ENCODE data around the gene NDUFS6. TPM values are rescaled to one million over a fixed set of nuclear protein-coding genes. Genes with fewer than 3 reads are reported as not detected.
A peak's percentile ranks its signal among the peaks of the same experiment; 100 is the strongest.

Gene NDUFS6
- total and polyA plus RNA-seq, 8 donors, result 12.8 to 95.0 (median 86.0) TPM; not detected in 1

DNA sequence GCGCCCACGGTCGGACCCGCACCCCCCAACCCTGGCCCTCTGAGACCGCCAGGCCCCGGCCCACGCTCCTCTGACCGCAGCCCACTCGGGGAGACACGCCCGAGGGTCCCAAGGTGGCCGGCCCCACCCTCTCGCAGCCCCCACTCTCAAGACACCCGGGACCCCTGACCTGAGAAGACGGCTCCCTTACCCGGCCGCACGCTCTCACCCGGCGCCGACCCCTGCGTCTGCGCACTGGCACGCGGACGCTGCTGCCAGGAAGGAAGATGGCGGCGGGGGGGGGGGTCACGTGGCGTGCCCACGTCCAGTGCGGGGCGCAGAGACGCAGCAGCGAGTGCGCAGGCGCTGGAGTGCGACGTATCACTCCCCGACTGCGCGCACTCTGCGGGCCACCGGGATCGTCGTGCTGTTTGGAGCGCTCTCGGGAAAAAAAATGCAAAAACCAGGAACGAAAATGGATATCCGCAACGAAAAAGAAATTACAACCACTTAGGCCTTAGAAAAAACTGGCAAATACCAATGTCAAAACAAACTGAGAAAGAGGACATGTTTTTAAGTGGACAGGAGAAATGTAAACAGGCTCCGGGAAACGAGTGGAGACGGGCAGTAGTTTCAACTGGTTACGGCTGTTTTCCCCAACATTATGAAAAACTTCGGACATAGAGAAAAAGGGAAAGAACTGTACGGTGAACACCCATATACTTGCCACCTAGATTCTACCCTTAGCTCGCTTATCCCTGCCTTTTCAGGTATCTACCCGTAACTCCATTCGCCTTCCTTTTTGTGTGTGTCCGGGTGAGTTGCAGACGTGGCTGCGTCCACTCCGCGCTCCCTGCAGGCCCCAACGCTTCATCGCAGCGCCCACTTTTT, 1.4 kb upstream of the NDUFS6 start, which contains the start of gene MRPL36:
MRPL36 (minus strand) TSS at position 236 of the 870 bp plus-strand sequence. CDS start 902 bp downstream, outside the sequence.
- H3K27me3 ChIP-seq, result no peaks in the 10 kb centered on the region
- no peak for TF ChIP-seq EP300 (IDR thresholded peaks at IDR 0.05)
- no peak for TF ChIP-seq CTCF (IDR thresholded peaks at IDR 0.05)
- TF ChIP-seq POLR2A (IDR thresholded peaks at IDR 0.05), result peak in 2 of 4 donors; percentile 35 to 84
- peak; percentile 75 to 95 (median 94) for TF ChIP-seq POLR2AphosphoS5 (IDR thresholded peaks at IDR 0.05)
- H3K36me3 ChIP-seq, result peaks cover 35 to 51% (median 50%) of the 10 kb centered on the region in 4 donors
- peak within 1 kb of the TSS; percentile 84 to 93 (median 89) for H3K27ac ChIP-seq
- intact Hi-C loops (cut with DNase I; ENCODE audit: low total_unique reads), result no loop called here
- DNase-seq, result peak; percentile 94 to 98
- H3K4me3 ChIP-seq, result peak within 1 kb of the TSS; percentile 72 to 99 (median 88)
- no peaks in the 10 kb centered on the region for H3K9me3 ChIP-seq
- WGBS, 5 donors, result 2 to 3% (median 2%) methylated on average over 53 to 68 of the region's 68 CpGs
- peaks cover 18 to 69% (median 51%) of the 10 kb centered on the region in 4 donors for H3K4me1 ChIP-seq

- Histone ChIP-seq H3K36me3 (peaks cover 40 to 59% (median 59%) of the 10 kb centered on the region in 4 donors), H3K4me3 (peak overlapping the region; percentile 72 to 99 (median 88)), H3K9me3 (no peaks in the 10 kb centered on the region), H3K27ac (peak overlapping the region; percentile 84 to 93 (median 89)), H3K4me1 (peaks cover 18 to 69% (median 52%) of the 10 kb centered on the region in 4 donors), H3K27me3 (no peaks in the 10 kb centered on the region)
- DNase-seq, result no peak
- intact Hi-C loops (cut with DNase I; ENCODE audit: low total_unique reads), result no loop called here
- TF ChIP-seq POLR2A (IDR thresholded peaks at IDR 0.05), result no peak
- TF ChIP-seq CTCF (IDR thresholded peaks at IDR 0.05), result no peak
- WGBS, 5 donors, result 2 to 5% (median 4%) methylated on average over 28 of the region's 28 CpGs
These were observed 560 bp upstream of the NDUFS6 start for GRCh38 chr5:1800472-1801221.

DNA sequence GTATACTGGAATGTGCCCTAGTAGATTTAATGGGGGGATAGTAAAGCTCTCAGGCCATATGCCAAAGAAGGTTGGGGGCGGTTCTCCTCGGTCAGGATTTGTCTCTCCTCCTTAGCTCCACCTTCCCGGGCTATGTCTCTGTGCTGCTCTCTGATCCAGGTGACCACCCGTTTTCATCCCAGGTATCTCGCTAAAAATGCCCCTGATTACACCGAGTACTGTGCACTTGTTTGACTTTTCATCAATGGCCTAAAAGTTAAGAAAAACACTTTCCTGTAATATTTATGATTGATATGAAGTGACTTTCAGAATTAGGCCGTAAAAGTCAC, 724 bp downstream of the NDUFS6 start:
- DNase-seq, result peak in 1 of 2 donors; percentile 36
- peaks cover 18 to 64% (median 51%) of the 10 kb centered on the region in 4 donors for H3K4me1 ChIP-seq

More for the DNA sequence above, 724 bp downstream of the NDUFS6 start:
- peaks cover 52 to 61% (median 60%) of the 10 kb centered on the region in 4 donors for H3K36me3 ChIP-seq
- H3K27ac ChIP-seq, result peak overlapping the region in 4 of 5 donors; percentile 84 to 93 (median 90)
- TF ChIP-seq POLR2AphosphoS5 (IDR thresholded peaks at IDR 0.05) (no peak), POLR2A (IDR thresholded peaks at IDR 0.05) (no peak), CTCF (IDR thresholded peaks at IDR 0.05) (no peak), EP300 (IDR thresholded peaks at IDR 0.05) (no peak)
- intact Hi-C loops (cut with DNase I; ENCODE audit: low total_unique reads), result no loop called here
- H3K27me3 ChIP-seq, result no peaks in the 10 kb centered on the region
- 7 to 12% (median 9%) methylated on average over 7 of the region's 7 CpGs for WGBS, 5 donors
- no peaks in the 10 kb centered on the region for H3K9me3 ChIP-seq
- H3K4me3 ChIP-seq, result peak overlapping the region; percentile 72 to 99 (median 88)
